Left forelimb (tissue), 1 donor: ENCODE results near the gene UROC1.

Source experiments
- DNase-seq: peaks from one replicate; pipeline ENCODE4 v3.0.0-alpha.2; 2018; ENCODE audit warnings: low spot score

UROC1 gene

DNA sequence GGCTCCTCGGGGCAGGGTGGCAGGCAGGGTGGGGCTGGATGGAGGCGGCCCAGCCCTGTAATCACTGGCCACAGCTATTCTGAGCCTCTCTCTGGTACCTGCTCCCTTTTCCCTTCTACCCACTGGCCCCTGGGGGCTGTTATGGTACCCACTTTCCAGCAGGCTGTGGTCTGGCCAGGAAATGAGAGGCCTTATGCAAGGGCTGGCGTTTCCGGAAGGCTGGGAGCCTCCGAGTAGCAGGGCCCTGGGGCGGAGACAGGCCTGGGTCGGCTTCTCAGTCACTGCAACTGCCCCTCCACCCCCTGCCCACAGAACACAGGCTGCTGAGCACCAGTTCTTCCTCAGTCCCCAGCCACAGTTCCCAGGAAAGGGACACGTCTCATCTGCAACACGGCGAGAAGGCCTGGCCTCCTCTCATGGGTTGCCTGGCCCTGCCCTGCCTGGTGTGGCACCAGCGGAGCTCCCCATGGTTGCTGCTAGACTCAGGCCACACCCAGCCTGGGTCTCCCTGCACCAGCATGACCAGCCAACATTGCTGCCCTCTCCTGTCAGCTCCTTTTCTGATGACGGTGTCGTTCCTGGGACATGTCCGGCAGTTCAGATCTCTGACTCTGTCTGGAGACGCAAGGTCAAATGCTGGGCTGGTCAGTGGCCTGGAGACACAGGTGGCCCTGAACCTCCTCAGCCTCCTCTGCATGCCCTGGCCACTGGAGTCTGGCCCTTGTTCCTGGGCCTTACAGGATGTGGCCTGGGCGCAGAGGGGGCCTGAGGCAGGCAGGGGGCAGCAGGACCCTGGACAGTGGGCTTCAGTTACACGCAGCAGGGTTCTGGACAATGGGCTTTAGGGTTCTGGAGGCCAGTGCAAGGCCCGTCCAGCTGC, 12.8 kb upstream of the UROC1 start:
- DNase-seq, result no peak

DNA sequence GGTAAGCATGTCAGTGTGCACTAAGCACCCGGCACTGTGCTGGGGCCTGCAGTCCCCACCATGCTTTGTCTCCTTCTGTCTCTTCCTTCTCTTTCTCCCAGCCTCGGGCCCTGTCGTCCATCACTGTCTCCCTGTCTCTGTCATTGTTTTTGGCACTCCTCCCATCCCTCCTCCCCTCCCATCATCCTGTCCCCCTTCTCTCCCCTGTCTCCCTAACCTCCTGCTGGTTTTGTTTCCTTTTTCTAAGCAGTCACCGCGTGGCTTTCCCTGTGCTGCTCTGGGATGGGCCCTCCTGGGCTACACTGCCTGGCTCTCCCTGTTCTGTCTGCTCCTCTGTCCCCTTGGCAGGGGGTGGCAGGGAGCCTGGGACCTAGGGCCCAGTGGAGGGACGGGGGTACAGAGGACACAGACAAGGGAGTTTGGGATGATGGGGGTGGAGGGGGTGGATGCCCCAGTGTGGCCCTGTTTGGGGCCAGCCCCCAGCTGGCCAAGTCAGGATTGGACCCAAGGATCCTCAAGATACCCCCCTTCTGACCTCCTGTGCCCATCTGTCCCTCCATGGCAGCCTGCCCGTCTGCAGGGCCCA, 12.1 kb upstream of the UROC1 start:
- DNase-seq, result no peak

DNA sequence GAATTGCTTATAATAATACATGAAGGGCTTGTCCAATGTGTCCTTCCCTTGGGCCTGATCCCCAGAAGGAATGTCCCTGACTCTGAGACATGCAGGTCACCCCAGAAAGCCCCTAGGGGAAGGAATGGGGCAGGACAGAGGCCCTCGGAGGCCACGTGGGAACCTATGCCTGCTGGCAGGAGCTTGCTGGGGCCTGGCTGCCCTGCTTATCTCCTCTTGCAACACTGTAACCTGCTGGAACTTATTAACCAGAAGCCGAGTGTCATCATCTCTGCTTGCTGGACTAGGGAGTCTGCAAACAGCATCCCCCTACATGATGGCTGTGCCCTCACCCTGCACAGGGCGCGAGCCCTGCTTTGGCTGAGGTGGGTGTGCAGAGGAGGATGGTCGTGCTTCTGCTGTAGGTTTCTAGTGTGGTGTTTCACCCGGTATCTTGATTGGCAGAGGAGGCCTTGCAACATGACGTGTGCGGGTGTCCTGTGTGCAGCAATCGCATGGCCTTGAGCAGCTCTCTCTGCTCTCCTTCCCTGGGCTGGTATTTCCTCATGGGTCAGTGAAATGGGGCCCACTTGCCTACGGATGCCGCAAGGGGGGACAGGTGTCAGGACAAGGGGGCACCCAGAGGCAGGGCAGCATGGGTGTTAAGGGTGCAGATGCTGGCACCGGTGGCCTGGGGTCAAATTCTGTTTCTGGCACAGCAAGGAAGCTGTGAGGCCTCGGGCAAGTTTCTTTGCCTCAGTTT, 11.4 kb upstream of the UROC1 start:
- DNase-seq, result no peak

DNA sequence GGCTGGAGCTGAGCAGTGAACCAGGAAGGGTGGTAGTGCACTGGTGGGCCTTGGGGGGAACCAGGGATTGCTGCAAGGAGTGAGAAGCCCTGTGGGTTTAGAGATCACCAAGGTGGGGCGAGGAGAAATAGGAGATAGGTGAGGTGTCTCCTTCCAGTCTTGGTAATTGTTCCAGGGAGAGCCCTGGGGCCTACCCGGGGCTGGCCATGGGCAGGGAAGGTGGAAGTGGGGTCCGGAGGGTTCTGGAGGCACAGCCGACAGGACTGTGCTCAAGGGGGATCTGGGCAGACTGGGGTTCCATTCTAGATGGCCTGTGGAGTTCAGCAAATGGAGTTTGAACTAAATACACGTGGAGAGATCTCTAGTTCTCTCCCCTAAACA, 10.8 kb upstream of the UROC1 start:
- no peak for DNase-seq

DNA sequence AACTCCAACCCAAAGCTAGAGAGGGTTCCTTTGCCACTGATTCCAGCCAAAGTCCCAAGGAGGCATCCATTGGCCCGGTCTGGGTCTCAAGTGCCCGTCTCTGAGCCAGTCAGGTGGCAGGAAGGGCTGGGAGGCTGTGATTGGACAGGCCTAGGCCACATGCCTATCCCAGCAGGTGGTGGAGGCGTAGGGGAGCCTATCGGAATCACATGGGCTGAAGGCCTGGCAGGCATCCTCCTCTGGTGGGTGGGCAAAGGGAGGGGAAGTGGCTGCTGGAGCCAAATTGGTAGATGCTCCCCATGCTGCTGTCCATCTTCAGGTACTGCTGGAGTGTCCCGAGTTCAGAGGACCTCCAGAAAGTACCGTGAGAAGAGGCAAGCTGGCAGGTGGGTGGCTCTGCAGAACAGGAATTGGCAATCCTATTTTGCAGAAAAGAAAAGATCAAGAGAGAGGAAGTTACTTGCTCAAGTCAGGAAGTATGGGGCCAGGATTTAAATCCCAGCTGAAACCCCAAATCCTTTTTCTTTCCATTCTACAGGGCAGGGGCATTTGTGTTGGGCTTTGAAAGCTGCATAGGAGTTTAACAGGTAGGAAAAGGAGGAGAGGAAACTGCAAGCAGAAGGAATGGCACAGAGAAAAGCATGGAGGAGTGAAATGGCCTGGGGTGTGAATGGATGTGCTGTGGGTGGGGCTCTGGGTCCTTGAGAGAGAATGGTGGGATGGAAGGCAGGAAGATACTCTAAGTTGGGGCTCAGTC, 10.1 kb upstream of the UROC1 start:
- DNase-seq, result no peak

DNA sequence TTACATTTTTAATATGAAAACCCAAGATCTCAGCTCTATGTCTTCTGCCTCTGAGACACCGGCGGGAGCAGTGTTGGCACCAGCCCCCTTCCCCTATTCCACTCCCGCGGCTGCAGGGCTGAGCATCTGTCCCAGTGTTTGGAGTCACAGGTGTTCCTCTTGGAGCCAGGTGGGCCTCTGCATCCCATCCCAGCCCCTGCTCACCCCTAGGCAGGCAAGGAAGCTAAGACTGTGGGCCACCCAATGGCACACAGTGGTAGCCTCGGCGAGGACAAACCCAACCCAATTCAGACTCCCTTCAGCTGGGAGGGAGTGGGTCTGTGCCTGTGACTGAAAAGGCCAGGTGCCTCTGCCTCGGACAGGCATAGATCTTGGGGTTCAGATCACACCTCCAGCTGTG, 9.4 kb upstream of the UROC1 start:
- DNase-seq, result no peak

DNA sequence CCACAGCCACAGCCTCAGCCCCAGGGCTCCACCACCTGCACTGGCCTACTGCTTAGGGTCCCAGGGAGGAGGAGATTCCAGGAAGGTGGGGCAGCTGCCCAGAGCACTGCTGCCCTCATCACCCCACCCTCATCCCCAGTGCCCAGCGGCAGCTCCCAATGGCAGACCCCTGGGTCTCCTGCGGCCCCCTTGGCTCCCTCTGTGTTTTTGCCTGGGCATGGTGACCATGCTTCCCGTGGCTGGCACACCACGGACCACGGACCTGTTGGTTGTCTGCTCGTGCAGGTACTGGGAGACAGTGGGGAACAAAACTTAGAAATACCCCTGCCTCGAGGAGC, 9.1 kb upstream of the UROC1 start:
- no peak for DNase-seq

DNA sequence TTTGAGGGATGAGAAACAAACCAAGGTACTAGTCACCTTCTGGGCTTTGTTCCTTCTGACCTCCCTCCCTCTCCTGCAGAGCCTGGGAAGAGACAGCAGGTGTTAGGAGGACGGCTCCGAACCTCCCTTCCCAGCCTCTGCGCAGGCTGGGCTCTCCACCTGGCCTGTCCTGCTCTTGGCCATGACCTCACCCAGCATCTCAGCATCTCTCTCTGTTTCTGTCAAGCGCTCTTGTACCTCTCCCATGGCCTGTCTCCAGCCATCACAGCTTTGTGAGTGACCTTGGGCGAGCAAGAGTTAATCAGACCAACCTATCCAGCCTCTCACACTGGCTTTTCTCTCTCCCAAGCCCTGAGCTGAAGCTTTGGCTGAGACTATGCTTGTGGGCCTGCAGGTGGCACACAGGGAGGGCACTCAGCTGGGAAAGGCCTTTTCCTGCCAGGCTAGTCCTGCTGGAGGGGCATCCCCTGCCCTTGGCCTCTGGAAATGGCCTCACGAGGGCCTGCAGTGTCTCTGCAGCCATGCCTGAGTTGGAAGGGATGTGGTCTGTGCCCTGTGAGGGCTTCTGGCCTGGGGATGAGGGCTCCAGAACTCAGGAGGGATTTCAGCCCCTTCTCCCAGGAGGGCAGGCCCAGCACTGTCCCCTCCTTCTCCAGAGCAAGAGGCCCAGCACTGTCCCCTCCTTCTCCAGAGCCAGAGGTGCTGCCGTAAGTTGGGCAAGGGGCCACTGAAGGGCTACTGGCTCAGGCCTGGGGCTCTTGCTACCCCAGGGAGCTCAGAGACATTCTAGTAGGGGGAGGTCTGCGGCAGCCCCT, 8.5 kb upstream of the UROC1 start:
- no peak for DNase-seq

DNA sequence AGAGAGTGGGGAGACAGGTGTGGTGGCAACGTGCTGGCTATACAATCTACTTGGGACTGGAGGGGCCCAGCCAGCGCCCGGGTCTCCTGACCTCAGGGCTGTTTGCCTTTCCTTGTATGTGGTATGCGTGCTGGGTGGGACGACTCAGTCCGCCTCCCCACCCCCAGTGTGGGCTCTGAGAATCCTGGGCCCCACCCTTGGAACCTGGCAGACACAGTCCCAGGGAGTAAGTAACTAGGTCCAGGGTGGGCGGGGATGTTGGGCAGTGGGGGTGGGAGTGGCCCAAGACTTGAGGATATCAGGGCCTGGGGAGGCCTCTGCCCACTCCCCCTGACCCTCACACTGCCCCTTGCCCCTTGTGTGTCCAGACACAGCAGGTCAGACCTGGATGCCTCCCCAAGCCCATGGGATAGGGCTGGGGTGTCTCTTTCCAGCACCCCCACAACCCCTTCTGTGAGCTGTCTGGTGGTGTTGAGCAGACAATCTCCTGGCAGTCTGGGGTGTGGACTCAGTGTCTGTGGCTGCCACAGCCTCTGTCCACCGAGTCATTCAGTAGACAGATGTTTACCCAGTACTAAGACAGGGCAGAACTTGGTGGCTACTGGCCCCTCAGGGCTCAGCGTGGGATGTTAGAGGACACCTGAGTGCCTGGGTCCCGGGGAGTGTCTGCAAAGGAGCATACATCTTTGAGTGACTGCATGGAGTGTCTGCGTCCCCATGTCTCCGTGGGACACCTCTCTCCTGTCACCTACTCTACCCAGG, 7.7 kb upstream of the UROC1 start:
- no peak for DNase-seq

DNA sequence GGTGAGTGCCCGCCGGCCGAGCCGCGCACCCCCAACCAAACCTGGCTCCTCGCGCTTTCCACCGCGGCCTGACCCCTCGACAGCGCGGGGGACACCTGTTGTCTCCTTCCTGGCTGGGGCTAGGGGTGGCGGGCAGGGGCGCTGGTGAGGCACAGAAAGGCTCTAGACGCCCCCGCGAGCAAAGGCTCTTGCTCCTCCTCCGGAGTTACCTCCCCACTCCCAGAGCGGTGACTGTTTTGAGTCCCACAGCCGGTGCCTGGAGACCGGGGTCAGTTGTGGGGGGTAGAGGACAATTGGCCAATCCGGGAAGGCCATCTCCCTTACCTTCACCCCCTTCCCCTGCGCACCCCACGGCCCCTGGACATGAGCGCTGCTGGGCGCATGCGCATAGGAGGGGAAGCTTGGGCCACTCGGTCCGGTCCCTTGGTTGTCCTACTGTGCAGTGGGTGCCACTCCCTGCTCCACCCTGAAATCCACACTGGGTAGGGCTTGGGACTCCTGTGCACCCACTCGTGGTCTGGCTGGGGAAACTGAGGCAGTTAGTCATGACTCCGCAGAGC, 6.9 kb upstream of the UROC1 start:
- DNase-seq, result no peak

DNA sequence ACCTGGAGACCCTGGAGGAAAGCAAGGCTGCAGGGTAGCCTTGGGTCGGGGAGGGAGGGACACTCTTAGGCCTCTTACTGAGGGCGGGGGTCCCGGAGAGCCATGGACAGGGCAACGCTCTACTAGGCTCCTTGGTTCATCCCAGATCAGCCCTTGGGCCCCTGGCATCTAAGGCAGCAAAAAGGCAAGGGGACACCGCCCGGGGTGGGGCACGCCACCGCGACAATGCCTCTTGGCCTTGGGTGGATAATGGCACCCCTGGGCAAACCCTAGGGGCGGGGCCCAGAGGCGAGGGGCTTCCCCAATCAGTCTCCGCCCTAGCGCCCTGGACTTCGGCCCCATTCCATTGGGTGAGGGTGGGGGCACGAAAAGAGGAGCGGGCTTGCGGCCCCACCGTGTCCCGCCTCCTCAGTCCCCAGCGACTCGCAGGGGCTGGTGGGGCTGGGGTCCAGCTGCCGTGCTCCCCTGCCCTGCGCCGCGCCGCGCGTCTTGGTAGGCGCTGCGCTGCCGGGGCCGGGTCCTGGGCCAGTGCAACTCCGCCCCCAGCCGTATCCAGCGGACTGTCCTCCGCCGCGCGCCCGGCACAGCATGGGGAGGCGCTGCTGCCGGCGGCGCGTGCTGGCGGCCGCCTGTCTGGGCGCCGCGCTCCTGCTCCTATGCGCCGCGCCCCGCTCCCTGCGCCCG, 6.3 kb upstream of the UROC1 start, which contains the start of gene CHST13:
CHST13 (plus strand) TSS at position 411 of the 684 bp plus-strand sequence; CDS start at position 589, 178 bp downstream.
- no peak for DNase-seq

DNA sequence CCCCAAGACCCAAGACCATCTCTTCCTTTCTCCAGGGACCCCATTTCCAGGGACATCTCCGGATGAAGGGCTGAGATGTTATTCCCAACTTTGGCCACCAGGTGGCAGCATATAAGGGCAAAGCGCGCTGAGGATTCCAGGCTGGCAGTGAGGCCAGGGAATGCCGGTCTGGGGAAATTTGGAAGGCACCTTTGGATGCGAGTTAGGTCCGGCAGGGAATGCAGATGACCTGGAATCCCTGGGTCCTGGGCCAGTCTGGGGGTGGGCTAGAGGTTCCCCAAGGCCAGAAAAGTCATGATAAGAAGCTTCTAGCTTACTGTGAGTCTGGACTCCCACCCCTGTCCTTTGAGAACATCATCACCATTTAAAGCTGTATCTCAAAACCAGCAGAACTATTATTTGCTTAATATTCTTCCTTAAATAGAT, 4.8 kb upstream of the UROC1 start:
- peak; percentile 79 for DNase-seq

DNA sequence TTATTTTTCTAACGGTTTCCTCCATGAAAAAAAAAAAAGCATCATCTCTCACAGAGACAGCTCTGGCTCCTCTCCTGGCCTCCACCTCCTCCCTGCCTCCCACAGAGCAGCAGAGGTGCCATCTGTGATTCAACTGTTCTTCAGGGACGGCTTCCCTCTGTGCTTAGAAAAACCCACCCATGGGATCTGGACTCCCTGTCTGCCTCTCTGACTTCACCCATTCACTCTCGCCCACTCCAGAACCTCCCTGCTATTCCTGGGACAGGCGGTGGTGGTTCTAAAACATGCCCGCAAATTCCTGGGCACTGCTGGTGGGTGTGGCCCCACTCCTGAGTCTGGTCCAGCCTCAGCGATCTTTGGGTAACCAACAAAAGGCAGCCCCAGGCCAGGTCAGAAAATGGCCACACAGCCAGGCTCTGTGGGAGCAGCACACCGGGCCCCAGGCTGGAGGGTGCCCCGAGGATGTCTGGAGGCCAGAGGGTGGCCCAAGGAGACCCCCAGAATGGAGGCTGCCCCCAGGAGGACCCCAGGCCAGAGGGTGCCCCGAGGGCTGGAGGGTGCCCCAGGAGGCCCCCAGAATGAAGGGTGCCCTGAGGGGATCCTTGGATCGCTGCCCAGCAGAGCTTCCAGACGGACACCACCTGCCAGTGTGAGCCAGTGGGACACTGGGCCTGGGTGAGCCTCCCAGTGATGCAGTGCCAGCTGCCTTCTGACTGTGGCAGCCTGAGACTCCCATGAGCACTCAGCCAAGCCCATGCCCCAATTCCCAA, 3.7 kb upstream of the UROC1 start:
- DNase-seq, result no peak

DNA sequence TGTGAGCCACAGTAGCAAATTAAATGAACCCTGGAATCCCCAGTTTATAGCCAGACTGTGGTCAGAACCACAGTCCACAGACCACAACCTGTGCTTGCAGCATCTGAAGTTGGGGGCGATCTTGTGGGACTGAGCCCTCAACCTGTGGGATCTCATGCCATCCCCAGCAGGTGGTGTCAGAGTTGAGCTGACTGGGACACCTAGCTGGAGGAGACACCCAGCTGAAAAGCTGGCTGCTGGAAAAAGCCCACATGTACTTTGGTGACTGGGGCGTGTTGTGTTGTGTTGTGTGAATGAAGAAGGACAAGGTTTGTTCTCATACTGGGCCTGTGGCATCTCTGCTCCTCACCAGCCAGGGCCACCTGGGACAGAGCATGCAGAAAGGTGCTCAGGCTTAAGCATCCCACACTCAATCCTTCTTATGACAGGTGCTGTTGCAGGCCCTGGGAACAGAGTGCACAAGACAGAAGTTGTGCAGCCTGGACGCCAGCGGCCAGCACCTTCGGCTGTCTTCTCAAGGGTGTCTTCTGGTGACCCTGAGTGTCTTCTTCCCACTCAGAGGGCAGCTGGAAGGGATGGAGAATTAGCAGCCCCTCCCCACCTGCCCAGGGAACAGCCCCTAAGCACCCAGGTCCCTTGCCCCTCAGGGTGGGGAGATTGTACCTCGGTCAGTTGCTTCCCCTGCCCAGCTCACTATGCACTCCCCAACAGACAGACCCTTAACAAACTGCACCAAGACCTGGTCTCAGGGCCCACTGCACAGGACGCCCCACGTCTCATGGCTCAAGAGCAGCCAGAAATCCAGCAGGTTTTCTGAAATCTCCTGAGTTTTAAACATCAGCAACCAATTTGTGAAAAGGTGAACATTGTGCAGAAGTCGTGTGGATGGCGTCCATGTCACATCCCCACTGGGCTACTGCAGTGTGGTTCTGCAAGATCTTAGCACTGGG, 2.2 kb upstream of the UROC1 start:
- DNase-seq, result no peak

DNA sequence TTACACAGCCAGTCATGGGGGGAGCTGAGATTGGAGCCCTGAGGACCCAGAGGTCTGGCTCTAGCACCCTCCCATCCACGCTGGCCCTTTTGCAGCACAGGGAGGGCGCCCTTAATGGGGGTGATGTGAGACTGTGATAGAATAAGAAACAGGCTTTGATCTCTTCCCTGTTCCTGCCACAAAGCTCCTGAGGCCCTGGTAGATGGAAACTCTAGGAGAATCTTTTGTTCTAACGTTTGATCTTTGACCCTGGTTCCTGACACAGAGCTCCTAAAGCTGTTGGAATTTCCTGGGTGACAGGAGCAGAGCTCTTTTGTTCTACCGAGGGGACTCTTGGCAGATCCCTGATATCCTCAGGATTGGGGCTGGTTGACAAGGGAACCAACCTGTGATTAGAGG, 1.2 kb upstream of the UROC1 start:
- DNase-seq, result no peak

DNA sequence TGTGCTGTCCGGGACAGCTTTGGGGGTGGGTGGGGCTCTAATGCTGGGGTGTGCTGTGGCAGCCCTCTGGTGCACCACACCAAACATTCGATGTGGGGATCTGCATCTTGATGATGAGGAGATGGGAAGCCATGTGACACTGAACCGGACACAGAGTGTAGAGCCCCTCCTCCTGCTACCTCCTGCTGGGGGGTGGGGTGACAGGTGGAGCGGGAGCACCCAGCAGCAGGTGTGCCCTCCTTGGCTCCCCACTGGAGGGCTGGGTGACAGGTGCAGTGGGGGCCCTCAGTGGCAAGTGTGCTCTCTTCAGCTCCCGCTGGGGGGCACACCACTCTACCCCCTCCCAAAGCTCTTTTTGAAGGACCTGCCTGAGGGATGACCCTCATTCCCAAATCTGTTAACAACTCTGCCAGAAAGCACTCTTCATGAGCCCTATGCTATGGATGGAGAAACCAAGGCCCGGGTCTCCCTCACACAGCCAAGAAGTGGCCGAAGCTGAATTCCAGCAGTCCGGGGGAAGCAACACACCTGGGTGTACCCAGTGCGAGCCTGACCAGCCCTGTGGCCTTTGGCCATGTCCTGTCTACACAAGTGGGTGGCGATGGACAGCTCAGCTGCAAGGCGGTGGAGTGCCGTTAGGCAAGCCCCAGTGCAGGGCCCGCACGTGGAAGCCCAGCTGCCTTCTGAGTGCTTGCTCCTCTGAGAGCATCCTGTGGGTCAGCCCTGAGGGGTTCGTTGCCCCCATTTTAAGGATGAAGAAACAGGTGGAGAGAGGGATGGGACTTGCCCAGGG, 609 bp upstream of the UROC1 start:
- DNase-seq, result no peak

DNA sequence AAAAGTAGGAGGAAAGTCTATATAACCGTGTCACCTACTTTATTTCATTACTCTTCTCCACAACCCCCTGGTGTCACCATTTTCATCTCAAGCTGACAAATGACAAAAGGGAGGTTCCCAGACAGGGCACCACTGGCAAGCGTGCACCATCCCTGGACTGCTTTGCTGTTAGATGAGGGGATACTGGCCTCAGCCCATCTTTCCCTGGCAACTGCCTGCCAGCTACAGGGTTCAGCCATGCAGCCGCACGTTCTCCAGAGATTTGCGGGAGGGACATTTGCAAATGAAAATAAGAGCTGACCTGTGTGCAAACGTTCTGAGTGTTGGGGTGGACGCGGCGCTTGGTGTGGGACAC, 660 bp downstream of the UROC1 start:
- DNase-seq, result no peak
